Gastroesophageal sphincter (tissue), 3 donors: ENCODE results near the gene TPRN.

Experiments used
- EP300 ChIP-seq: sonication (generic); formaldehyde crosslinking; IDR thresholded peaks from one replicate; pipeline ENCODE4 v1.6.1; 2017; ENCODE audit warnings: antibody characterized with exemption, mild to moderate bottlenecking
- POLR2A ChIP-seq, 2 donors: fragments of 450-650 bp; IDR thresholded peaks; one replicate each; pipeline ENCODE4 v1.6.1; 2017; ENCODE audit warnings: antibody characterized with exemption in 2 of 2, mild to moderate bottlenecking in 2 of 2, moderate library complexity in 1 of 2
- TF ChIP-seq, protein P1 (sequence below), 4 experiments: fragments of 200-600 bp in 2 of 4; fragments of 450-650 bp in 2 of 4; sonication (generic) in 1 of 4; IDR thresholded peaks; one replicate each; pipeline ENCODE4 v1.5.1; 2017 to 2019; ENCODE audit warnings: antibody characterized with exemption in 4 of 4, mild to moderate bottlenecking in 2 of 4, moderate library complexity in 2 of 4

DNA sequence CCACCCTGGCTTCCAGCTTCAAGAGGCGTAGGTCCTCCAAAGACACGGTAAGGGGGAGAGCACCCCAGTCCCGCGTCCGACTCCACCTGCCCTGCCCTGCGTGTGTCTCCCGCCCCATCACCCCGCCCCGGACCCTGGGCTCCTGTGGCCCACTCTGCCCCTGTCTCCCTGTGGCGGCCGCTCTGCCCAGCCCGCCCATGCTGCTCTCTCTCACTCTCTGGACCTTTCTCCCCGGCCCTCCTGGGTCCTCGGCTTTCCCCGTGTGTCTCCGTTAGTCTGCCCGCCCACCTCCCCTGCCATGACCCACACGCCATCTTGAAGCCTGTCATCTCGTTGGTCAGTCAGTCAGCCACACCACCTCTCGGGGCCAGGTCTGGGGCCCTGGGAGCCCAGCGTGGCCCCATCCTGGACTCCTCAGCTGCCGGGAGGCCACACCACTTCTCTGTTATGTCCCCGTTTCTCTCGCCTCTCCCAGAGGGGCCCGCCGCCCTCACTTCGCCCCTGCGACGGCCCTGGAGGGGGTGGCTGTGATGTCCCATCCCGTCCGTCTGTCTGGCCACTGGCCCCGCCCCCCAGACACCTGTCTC lies 35.2 kb downstream of the TPRN start:
- TF ChIP-seq, protein P1, sequence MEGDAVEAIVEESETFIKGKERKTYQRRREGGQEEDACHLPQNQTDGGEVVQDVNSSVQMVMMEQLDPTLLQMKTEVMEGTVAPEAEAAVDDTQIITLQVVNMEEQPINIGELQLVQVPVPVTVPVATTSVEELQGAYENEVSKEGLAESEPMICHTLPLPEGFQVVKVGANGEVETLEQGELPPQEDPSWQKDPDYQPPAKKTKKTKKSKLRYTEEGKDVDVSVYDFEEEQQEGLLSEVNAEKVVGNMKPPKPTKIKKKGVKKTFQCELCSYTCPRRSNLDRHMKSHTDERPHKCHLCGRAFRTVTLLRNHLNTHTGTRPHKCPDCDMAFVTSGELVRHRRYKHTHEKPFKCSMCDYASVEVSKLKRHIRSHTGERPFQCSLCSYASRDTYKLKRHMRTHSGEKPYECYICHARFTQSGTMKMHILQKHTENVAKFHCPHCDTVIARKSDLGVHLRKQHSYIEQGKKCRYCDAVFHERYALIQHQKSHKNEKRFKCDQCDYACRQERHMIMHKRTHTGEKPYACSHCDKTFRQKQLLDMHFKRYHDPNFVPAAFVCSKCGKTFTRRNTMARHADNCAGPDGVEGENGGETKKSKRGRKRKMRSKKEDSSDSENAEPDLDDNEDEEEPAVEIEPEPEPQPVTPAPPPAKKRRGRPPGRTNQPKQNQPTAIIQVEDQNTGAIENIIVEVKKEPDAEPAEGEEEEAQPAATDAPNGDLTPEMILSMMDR (IDR thresholded peaks at IDR 0.05) = no peak
- TF ChIP-seq POLR2A (IDR thresholded peaks at IDR 0.05) = no peak
- no peak for TF ChIP-seq EP300
